Loucy (cell line): ENCODE results near the gene PPP1R14B.

Source experiments
- H2AFZ ChIP-seq: fragments of 200-600 bp; sonication (generic); 2 replicates; pipeline ENCODE4 v1.6.0; 2016; ENCODE audit warnings: antibody characterized with exemption, mild to moderate bottlenecking, low read length, moderate library complexity
- H3F3A ChIP-seq: fragments of 200-600 bp; 2 replicates; pipeline ENCODE4 v1.6.0; 2016; ENCODE audit warnings: antibody characterized with exemption, low read depth, mild to moderate bottlenecking
- H3K27me3 ChIP-seq: fragments of 200-600 bp; sonication (generic); 2 replicates; pipeline ENCODE4 v1.6.1; 2014; ENCODE audit warnings: low read length, mild to moderate bottlenecking; ENCODE audit not compliant: insufficient read depth, poor library complexity, severe bottlenecking
- H3K36me3 ChIP-seq: fragments of 200-600 bp; sonication (generic); 2 replicates; pipeline ENCODE4 v1.6.1; 2016; ENCODE audit warnings: low read length; ENCODE audit not compliant: insufficient read depth
- H3K4me1 ChIP-seq: fragments of 200-600 bp; sonication (generic); 2 replicates; pipeline ENCODE4 v1.5.1; 2014; ENCODE audit warnings: low read length, mild to moderate bottlenecking; ENCODE audit not compliant: insufficient read depth, poor library complexity, severe bottlenecking
- H3K4me2 ChIP-seq: fragments of 200-600 bp; sonication (generic); 2 replicates; pipeline ENCODE4 v1.6.0; 2014; ENCODE audit warnings: antibody characterized with exemption, low read length, low read depth, mild to moderate bottlenecking; ENCODE audit not compliant: poor library complexity, severe bottlenecking
- H3K4me3 ChIP-seq: fragments of 200-600 bp; sonication (generic); 2 replicates; pipeline ENCODE4 v1.5.1; 2014; ENCODE audit warnings: low read length, mild to moderate bottlenecking, mixed read lengths; ENCODE audit not compliant: poor library complexity, severe bottlenecking
- H3K79me2 ChIP-seq: fragments of 200-600 bp; sonication (generic); 2 replicates; pipeline ENCODE4 v1.6.1; 2014; ENCODE audit warnings: low read length; ENCODE audit not compliant: insufficient read depth
- H3K9ac ChIP-seq: fragments of 200-600 bp; sonication (generic); 2 replicates; pipeline ENCODE4 v1.6.0; 2014; ENCODE audit warnings: mild to moderate bottlenecking, low read depth, low read length, moderate library complexity; ENCODE audit not compliant: poor library complexity, severe bottlenecking
- H3K9me2 ChIP-seq: fragments of 200-600 bp; sonication (generic); replicated peaks from 2 replicates; pipeline ENCODE4 v1.6.1; 2016; ENCODE audit warnings: low read depth, low read length, mixed read lengths
- H3K9me3 ChIP-seq: fragments of 200-600 bp; sonication (generic); 2 replicates; pipeline ENCODE4 v1.6.1; 2014; ENCODE audit warnings: mild to moderate bottlenecking, antibody characterized with exemption, low read length, low read depth; ENCODE audit not compliant: insufficient read depth
- H4K20me1 ChIP-seq: fragments of 200-600 bp; sonication (generic); 2 replicates; pipeline ENCODE4 v1.6.0; 2014; ENCODE audit warnings: antibody characterized with exemption, low read length, mild to moderate bottlenecking; ENCODE audit not compliant: insufficient read depth, poor library complexity, severe bottlenecking
- EZH2phosphoT487 ChIP-seq: fragments of 200-600 bp; IDR thresholded peaks from 2 replicates; pipeline ENCODE4 v1.6.1; 2018; ENCODE audit warnings: antibody characterized with exemption, mild to moderate bottlenecking, moderate library complexity, borderline replicate concordance
- TF ChIP-seq, protein P1 (sequence below): fragments of 200-600 bp; sonication (generic); conservative IDR thresholded peaks from 2 replicates; pipeline ENCODE4 v1.5.1; 2014; ENCODE audit warnings: mild to moderate bottlenecking, antibody characterized with exemption, low read length

Gene PPP1R14B

DNA sequence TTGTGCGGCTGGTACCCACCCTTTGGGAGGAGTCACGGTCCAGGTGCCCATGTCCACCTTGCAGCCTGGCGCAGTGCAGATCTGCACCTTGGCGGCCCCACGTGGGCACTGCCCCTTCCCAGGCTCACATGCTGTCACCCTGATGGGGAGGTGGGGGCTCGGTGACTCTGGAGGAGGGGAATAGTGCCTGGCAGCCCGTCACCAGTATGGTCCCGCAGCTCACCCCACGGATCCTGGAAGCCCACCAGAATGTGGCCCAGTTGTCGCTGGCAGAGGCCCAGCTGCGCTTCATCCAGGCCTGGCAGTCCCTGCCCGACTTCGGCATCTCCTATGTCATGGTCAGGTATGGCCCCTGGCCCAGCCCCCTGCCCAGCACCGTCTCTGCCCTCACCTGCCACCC lies 25.9 kb downstream of the PPP1R14B start:
- H3K36me3 ChIP-seq: peaks cover 27% of the 10 kb centered on the region; the same call in 1 of the 2 replicates
- H3K9me3 ChIP-seq: no peaks in the 10 kb centered on the region
- H3K4me2 ChIP-seq: no peak overlapping the region
- H3K9me2 ChIP-seq: no peaks in the 10 kb centered on the region
- H3K9ac ChIP-seq: no peak overlapping the region
- H3K4me1 ChIP-seq: peaks cover 10% of the 10 kb centered on the region
- H4K20me1 ChIP-seq: peaks cover 11% of the 10 kb centered on the region
- no peak overlapping the region for H2AFZ ChIP-seq
- no peaks in the 10 kb centered on the region for H3F3A ChIP-seq
- H3K4me3 ChIP-seq: no peak overlapping the region
- TF ChIP-seq, protein P1, sequence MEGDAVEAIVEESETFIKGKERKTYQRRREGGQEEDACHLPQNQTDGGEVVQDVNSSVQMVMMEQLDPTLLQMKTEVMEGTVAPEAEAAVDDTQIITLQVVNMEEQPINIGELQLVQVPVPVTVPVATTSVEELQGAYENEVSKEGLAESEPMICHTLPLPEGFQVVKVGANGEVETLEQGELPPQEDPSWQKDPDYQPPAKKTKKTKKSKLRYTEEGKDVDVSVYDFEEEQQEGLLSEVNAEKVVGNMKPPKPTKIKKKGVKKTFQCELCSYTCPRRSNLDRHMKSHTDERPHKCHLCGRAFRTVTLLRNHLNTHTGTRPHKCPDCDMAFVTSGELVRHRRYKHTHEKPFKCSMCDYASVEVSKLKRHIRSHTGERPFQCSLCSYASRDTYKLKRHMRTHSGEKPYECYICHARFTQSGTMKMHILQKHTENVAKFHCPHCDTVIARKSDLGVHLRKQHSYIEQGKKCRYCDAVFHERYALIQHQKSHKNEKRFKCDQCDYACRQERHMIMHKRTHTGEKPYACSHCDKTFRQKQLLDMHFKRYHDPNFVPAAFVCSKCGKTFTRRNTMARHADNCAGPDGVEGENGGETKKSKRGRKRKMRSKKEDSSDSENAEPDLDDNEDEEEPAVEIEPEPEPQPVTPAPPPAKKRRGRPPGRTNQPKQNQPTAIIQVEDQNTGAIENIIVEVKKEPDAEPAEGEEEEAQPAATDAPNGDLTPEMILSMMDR: no peak
- no peak for TF ChIP-seq EZH2phosphoT487
- peaks cover 14% of the 10 kb centered on the region for H3K79me2 ChIP-seq
- no peaks in the 10 kb centered on the region for H3K27me3 ChIP-seq

GRCh38 chr11:64220271-64220670 lies 26.5 kb downstream of the PPP1R14B start:
- H3K4me3 ChIP-seq: no peak overlapping the region
- H3K9me2 ChIP-seq: no peaks in the 10 kb centered on the region
- TF ChIP-seq, protein P1: no peak
- no peak for TF ChIP-seq EZH2phosphoT487
- H4K20me1 ChIP-seq: peaks cover 7% of the 10 kb centered on the region
- H3K36me3 ChIP-seq: peaks cover 27% of the 10 kb centered on the region; the same call in 1 of the 2 replicates
- H2AFZ ChIP-seq: no peak overlapping the region
- no peak overlapping the region for H3K4me2 ChIP-seq
- no peaks in the 10 kb centered on the region for H3K27me3 ChIP-seq
- H3F3A ChIP-seq: no peaks in the 10 kb centered on the region
- peaks cover 6% of the 10 kb centered on the region for H3K4me1 ChIP-seq
- no peaks in the 10 kb centered on the region for H3K9me3 ChIP-seq
- peaks cover 11% of the 10 kb centered on the region for H3K79me2 ChIP-seq
- H3K9ac ChIP-seq: no peak overlapping the region

DNA sequence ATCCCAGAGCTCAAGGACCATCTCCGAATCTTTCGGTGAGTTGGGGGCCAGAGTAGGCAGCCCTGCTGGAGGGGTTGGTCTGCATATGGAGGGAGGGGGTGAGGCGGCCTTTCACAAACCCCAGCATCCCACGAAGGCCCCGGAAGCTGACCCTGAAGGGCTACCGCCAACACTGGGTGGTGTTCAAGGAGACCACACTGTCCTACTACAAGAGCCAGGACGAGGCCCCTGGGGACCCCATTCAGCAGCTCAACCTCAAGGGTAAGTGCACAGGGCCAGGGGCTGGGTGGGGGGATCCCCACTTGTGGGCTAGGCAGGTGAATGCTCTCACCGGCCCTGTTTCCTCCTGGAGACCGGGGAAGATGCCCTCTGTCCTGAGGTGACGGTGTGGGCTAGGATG lies 27.0 kb downstream of the PPP1R14B start:
- Histone ChIP-seq H3K4me2 (no peak overlapping the region), H3K36me3 (peaks cover 27% of the 10 kb centered on the region; the same call in 1 of the 2 replicates), H3K79me2 (peaks cover 5% of the 10 kb centered on the region; the same call in 1 of the 2 replicates), H2AFZ (no peak overlapping the region), H3K4me1 (peaks cover 1% of the 10 kb centered on the region), H3K9me2 (no peaks in the 10 kb centered on the region), H3K27me3 (no peaks in the 10 kb centered on the region), H3K9ac (no peak overlapping the region), H3K9me3 (no peaks in the 10 kb centered on the region), H3K4me3 (no peak overlapping the region), H4K20me1 (peaks cover 2% of the 10 kb centered on the region), H3F3A (no peaks in the 10 kb centered on the region)
- TF ChIP-seq, protein P1: no peak
- no peak for TF ChIP-seq EZH2phosphoT487
